ENCODE measurements around the gene KLHL26. TPM values are rescaled to one million over a fixed set of nuclear protein-coding genes. Genes with fewer than 3 reads are reported as not detected.

KLHL26 gene
- polyA plus RNA-seq, 3 donors, result 1.6 to 3.2 (median 2.0) TPM

GRCh38 chr19:18718015-18718526 lies 81.2 kb downstream of the KLHL26 start:
- peaks cover 17% of the 10 kb centered on the region for H3K4me1 Mint-ChIP-seq

GRCh38 chr19:18718846-18719458 lies 82.1 kb downstream of the KLHL26 start:
- no peak overlapping the region for H3K9ac ChIP-seq (ENCODE audit: insufficient read depth, low read length, poor library complexity, severe bottlenecking)
- H3K4me3 ChIP-seq (replicated peaks in 1 of 3; ENCODE audit: low read depth in 2 of 3, low read length in 3 of 3), result no peak overlapping the region
- intact Hi-C loops (cut with micrococcal nuclease), result no loop called here
- Mint-ChIP-seq H3K9me3 (peaks cover 0 to 7% (median 3%) of the 10 kb centered on the region in 7 donors), H3K27ac (peak overlapping the region in 1 of 7 donors; percentile 53), H3K27me3 (ENCODE audit: low read depth in 3 of 3) (peaks cover 0 to 4% (median 3%) of the 10 kb centered on the region in 3 donors), H3K36me3 (peaks cover 30 to 46% of the 10 kb centered on the region in 2 donors), H3K4me1 (peaks cover 17% of the 10 kb centered on the region), H3K4me3 (no peak overlapping the region)
- no peak overlapping the region for H2AFZ ChIP-seq (ENCODE audit: insufficient read depth, low read depth, low read length, poor library complexity, severe bottlenecking)
- peaks cover 3% of the 10 kb centered on the region for H3K79me2 ChIP-seq (ENCODE audit: insufficient read depth, low read length)
- peaks cover 0 to 14% of the 10 kb centered on the region in 2 donors for H3K4me1 ChIP-seq (ENCODE audit: control insufficient read depth in 1 of 2, insufficient read depth in 2 of 2, low read length in 2 of 2)
- TF ChIP-seq CTCF (IDR thresholded peaks at IDR 0.05), result no peak
- WGBS (ENCODE audit: insufficient coverage), result 92% methylated on average over 14 of the region's 16 CpGs
- H3K9me3 ChIP-seq (replicated peaks in 1 of 2; ENCODE audit: control insufficient read depth in 1 of 2, insufficient read depth in 1 of 2, low read length in 2 of 2), result peaks cover 0 to 5% of the 10 kb centered on the region in 2 donors
- no peak overlapping the region for H3K4me2 ChIP-seq (replicated peaks; ENCODE audit: extremely low read depth, low read length, poor library complexity, severe bottlenecking)
- peaks cover 3 to 13% of the 10 kb centered on the region in 2 donors for H3K36me3 ChIP-seq (replicated peaks in 1 of 2; ENCODE audit: control insufficient read depth in 1 of 2, insufficient read depth in 2 of 2, low read length in 2 of 2)
- H4K20me1 ChIP-seq (ENCODE audit: insufficient read depth, low read length), result peaks cover 90% of the 10 kb centered on the region
- no peaks in the 10 kb centered on the region for H3K27me3 ChIP-seq (ENCODE audit: control insufficient read depth in 2 of 2, insufficient read depth in 2 of 2, low read length in 2 of 2)
- no peak overlapping the region for H3K27ac ChIP-seq (ENCODE audit: low read depth in 1 of 2, low read length in 2 of 2)
- DNase-seq, result no peak

More at GRCh38 chr19:18718015-18718526, 81.2 kb downstream of the KLHL26 start:
- H3K36me3 Mint-ChIP-seq, result peaks cover 27 to 47% of the 10 kb centered on the region in 2 donors
- H3K27me3 ChIP-seq (ENCODE audit: control insufficient read depth in 2 of 2, insufficient read depth in 2 of 2, low read length in 2 of 2), result no peaks in the 10 kb centered on the region
- peaks cover 90% of the 10 kb centered on the region for H4K20me1 ChIP-seq (ENCODE audit: insufficient read depth, low read length)
- peaks cover 0 to 14% of the 10 kb centered on the region in 2 donors for H3K4me1 ChIP-seq (ENCODE audit: control insufficient read depth in 1 of 2, insufficient read depth in 2 of 2, low read length in 2 of 2)
- peak overlapping the region in 4 of 7 donors; percentile 5 to 57 (median 26) for H3K27ac Mint-ChIP-seq
- no peak for TF ChIP-seq CTCF (IDR thresholded peaks at IDR 0.05)
- H3K4me2 ChIP-seq (replicated peaks; ENCODE audit: extremely low read depth, low read length, poor library complexity, severe bottlenecking), result no peak overlapping the region
- peaks cover 3 to 19% of the 10 kb centered on the region in 2 donors for H3K36me3 ChIP-seq (replicated peaks in 1 of 2; ENCODE audit: control insufficient read depth in 1 of 2, insufficient read depth in 2 of 2, low read length in 2 of 2)
- no peak overlapping the region for H3K4me3 ChIP-seq (replicated peaks in 1 of 3; ENCODE audit: low read depth in 2 of 3, low read length in 3 of 3)
- H2AFZ ChIP-seq (ENCODE audit: insufficient read depth, low read depth, low read length, poor library complexity, severe bottlenecking), result no peak overlapping the region
- H3K9ac ChIP-seq (ENCODE audit: insufficient read depth, low read length, poor library complexity, severe bottlenecking), result no peak overlapping the region
- DNase-seq, result peak in 2 of 3 donors; percentile 7 to 19
- intact Hi-C loops (cut with micrococcal nuclease), result no loop called here
- no peak overlapping the region for H3K4me3 Mint-ChIP-seq
- H3K27ac ChIP-seq (ENCODE audit: low read depth in 1 of 2, low read length in 2 of 2), result no peak overlapping the region
- H3K9me3 Mint-ChIP-seq, result peaks cover 0 to 7% (median 3%) of the 10 kb centered on the region in 7 donors
- peaks cover 3% of the 10 kb centered on the region for H3K79me2 ChIP-seq (ENCODE audit: insufficient read depth, low read length)
- 63% methylated on average over 3 of the region's 5 CpGs for WGBS (ENCODE audit: insufficient coverage)
- H3K9me3 ChIP-seq (replicated peaks in 1 of 2; ENCODE audit: control insufficient read depth in 1 of 2, insufficient read depth in 1 of 2, low read length in 2 of 2), result peaks cover 0 to 5% of the 10 kb centered on the region in 2 donors
- H3K27me3 Mint-ChIP-seq (ENCODE audit: low read depth in 3 of 3), result peaks cover 0 to 7% (median 3%) of the 10 kb centered on the region in 3 donors

All from CD14-positive monocyte (primary cell).